ENCODE measurements around the gene STARD3. TPM values are rescaled to one million over a fixed set of nuclear protein-coding genes. Genes with fewer than 3 reads are reported as not detected.

The STARD3 gene
- total and polyA plus RNA-seq, 2 of the 13 experiments (the other 11 are each of a cell fraction or from before 2014, with no cell fraction given), result 34.6 to 100 TPM

- no TSS peak for BruUV-seq (replicated peaks)
- no peak for TF ChIP-seq ZNF740 (CRISPR knock-in tag; IDR thresholded peaks at IDR 0.05)
- TF ChIP-seq RBM39 (IDR thresholded peaks at IDR 0.05; ENCODE audit: low read depth, low read length, poor library complexity, severe bottlenecking), result peak; percentile 27
- WGBS (ENCODE audit: low lambda C conversion rate), result 49% methylated on average over 4 of the region's 4 CpGs
- POLR2A ChIA-PET, result interaction anchor here (0.8 to 1.8 kb wide), 5 partner anchors 9 to 90 kb away, joined by 3 to 5 read pairs (median 3); no protein-coding TSS in a partner anchor
- Histone ChIP-seq H3K27ac (ENCODE audit: extremely low read length, insufficient read depth, low read length) (no peak overlapping the region), H2AFZ (ENCODE audit: low read length) (no peak overlapping the region), H3K9ac (ENCODE audit: insufficient read depth, low read depth, low read length) (no peak overlapping the region), H3K79me2 (ENCODE audit: insufficient read depth, low read length) (no peaks in the 10 kb centered on the region), H3K36me3 (replicated peaks in 1 of 2; ENCODE audit: control insufficient read depth in 1 of 2, insufficient read depth in 2 of 2, low read length in 2 of 2) (peaks cover 21 to 24% of the 10 kb centered on the region in 2 experiments; a peak in 4 of 5 replicates), H4K20me1 (ENCODE audit: insufficient read depth, low read length) (no peaks in the 10 kb centered on the region), H3K9me3 (ENCODE audit: low read length) (no peaks in the 10 kb centered on the region), H3K4me1 (ENCODE audit: insufficient read depth, low read length) (peaks cover 49% of the 10 kb centered on the region), H3K4me3 (replicated peaks in 1 of 3; ENCODE audit: insufficient read depth in 1 of 3, low read depth in 2 of 3, low read length in 3 of 3) (no peak overlapping the region; a peak in 1 of 6 replicates), H3K4me2 (ENCODE audit: low read depth, low read length) (peak overlapping the region; percentile 59), H3K27me3 (ENCODE audit: control insufficient read depth in 1 of 2, insufficient read depth in 2 of 2, low read length in 2 of 2) (peaks cover 5 to 23% of the 10 kb centered on the region in 2 experiments)
- ATAC-seq (no peak), FAIRE-seq (no peak), DNase-seq (ENCODE audit: low spot score) (no peak)
- CTCF ChIA-PET (ENCODE audit: low intra/inter-chr PET ratio, low total read pairs), result interaction anchor here (3.6 kb wide), 1 partner anchor 41 kb away, joined by 22 read pairs; no protein-coding TSS in a partner anchor
- in situ Hi-C loops (cut with HindIII; ENCODE audit: extremely low pct_ligation_motif_present, low pct_unique_long_range_greater_than_20kb), result no loop called here
- intact Hi-C loops (cut with micrococcal nuclease; ENCODE audit: unreplicated experiment), result no loop called here
Observed at GRCh38 chr17:39663340-39663687, 26.4 kb downstream of the STARD3 start.

- intact Hi-C loops (cut with micrococcal nuclease; ENCODE audit: unreplicated experiment), result no loop called here
- H3K4me1 ChIP-seq (ENCODE audit: insufficient read depth, low read length), result peaks cover 55% of the 10 kb centered on the region
- no peaks in the 10 kb centered on the region for H3K9me3 ChIP-seq (ENCODE audit: low read length)
- POLR2A ChIA-PET, result interaction anchor here (0.8 to 1.8 kb wide), 6 partner anchors 10 to 89 kb away, joined by 3 to 7 read pairs (median 4); no protein-coding TSS in a partner anchor
- H3K4me2 ChIP-seq (ENCODE audit: low read depth, low read length), result peak overlapping the region; percentile 59
- peak; percentile 63 for FAIRE-seq
- in situ Hi-C loops (cut with HindIII; ENCODE audit: extremely low pct_ligation_motif_present, low pct_unique_long_range_greater_than_20kb), result no loop called here
- H3K27ac ChIP-seq (ENCODE audit: extremely low read length, insufficient read depth, low read length), result no peak overlapping the region
- peak overlapping the region in 1 of 3 experiments; percentile 45; a peak in 2 of 6 replicates for H3K4me3 ChIP-seq (replicated peaks in 1 of 3; ENCODE audit: insufficient read depth in 1 of 3, low read depth in 2 of 3, low read length in 3 of 3)
- H3K9ac ChIP-seq (ENCODE audit: insufficient read depth, low read depth, low read length), result peak overlapping the region; percentile 7; the same call in 1 of the 2 replicates
- H3K36me3 ChIP-seq (replicated peaks in 1 of 2; ENCODE audit: control insufficient read depth in 1 of 2, insufficient read depth in 2 of 2, low read length in 2 of 2), result peaks cover 15 to 18% of the 10 kb centered on the region in 2 experiments; a peak in 4 of 5 replicates
- BruUV-seq (replicated peaks), result TSS peak; percentile 42
- CTCF ChIA-PET (ENCODE audit: low intra/inter-chr PET ratio, low total read pairs), result interaction anchor here (3.6 kb wide), 1 partner anchor 41 kb away, joined by 22 read pairs; no protein-coding TSS in a partner anchor
- H2AFZ ChIP-seq (ENCODE audit: low read length), result no peak overlapping the region
- DNase-seq (ENCODE audit: low spot score), result peak; percentile 50
- H3K79me2 ChIP-seq (ENCODE audit: insufficient read depth, low read length), result no peaks in the 10 kb centered on the region
- no peaks in the 10 kb centered on the region for H4K20me1 ChIP-seq (ENCODE audit: insufficient read depth, low read length)
- peaks cover 5 to 27% of the 10 kb centered on the region in 2 experiments for H3K27me3 ChIP-seq (ENCODE audit: control insufficient read depth in 1 of 2, insufficient read depth in 2 of 2, low read length in 2 of 2)
- peak; percentile 63 for ATAC-seq
- 6% methylated on average over 15 of the region's 17 CpGs for WGBS (ENCODE audit: low lambda C conversion rate)
- TF ChIP-seq TBX2 (CRISPR knock-in tag; IDR thresholded peaks at IDR 0.05; ENCODE audit: borderline replicate concordance) (0 out of 2 replicates have a peak, but pooled peaks have one; percentile 21), ARID4A (CRISPR knock-in tag; IDR thresholded peaks at IDR 0.05; ENCODE audit: borderline replicate concordance) (peak; percentile 47; the same call in 1 of the 2 replicates), FOXP1 (IDR thresholded peaks at IDR 0.05) (no peak), FOXP1 (CRISPR knock-in tag; IDR thresholded peaks at IDR 0.05) (no peak), GATAD1 (CRISPR knock-in tag; IDR thresholded peaks at IDR 0.05) (no peak), ZNF382 (CRISPR knock-in tag; IDR thresholded peaks at IDR 0.05; ENCODE audit: borderline replicate concordance) (no peak), ARNT2 (CRISPR knock-in tag; IDR thresholded peaks at IDR 0.05; ENCODE audit: low read depth) (no peak; the same call in 1 of the 2 replicates), FOXO1 (CRISPR knock-in tag; IDR thresholded peaks at IDR 0.05) (no peak), ZBTB7B (CRISPR knock-in tag; IDR thresholded peaks at IDR 0.05) (0 out of 2 replicates have a peak, but pooled peaks have one; percentile 40), FOXK1 (CRISPR knock-in tag; IDR thresholded peaks at IDR 0.05; ENCODE audit: borderline replicate concordance, low read depth) (no peak)
Observed at GRCh38 chr17:39663688-39664580, 27.0 kb downstream of the STARD3 start.

All from HepG2 (cell line).